ENCODE results near the gene GUCY2D.

GUCY2D gene

GRCh38 chr17:7992924-7993323 lies 9.5 kb upstream of the GUCY2D start:
- no peak for DNase-seq

- no peak for DNase-seq
Measured at GRCh38 chr17:7993972-7994589, 8.3 kb upstream of the GUCY2D start.

GRCh38 chr17:7995724-7996123 lies 6.7 kb upstream of the GUCY2D start:
- DNase-seq = no peak

- peak; percentile 27 for DNase-seq
Measured at GRCh38 chr17:7997186-7997585, 5.2 kb upstream of the GUCY2D start.

GRCh38 chr17:8002721-8003593 lies 542 bp downstream of the GUCY2D start:
- DNase-seq = no peak

- no peak for DNase-seq
Measured at GRCh38 chr17:8003594-8004181, 1.3 kb downstream of the GUCY2D start.

- DNase-seq = no peak
Measured at GRCh38 chr17:8004899-8005298, 2.5 kb downstream of the GUCY2D start.

- DNase-seq = no peak
Measured at GRCh38 chr17:8005357-8005756, 2.9 kb downstream of the GUCY2D start.

- no peak for DNase-seq
Measured at GRCh38 chr17:8005967-8006730, 3.7 kb downstream of the GUCY2D start.

- DNase-seq = no peak
Measured at GRCh38 chr17:8006836-8007680, 4.6 kb downstream of the GUCY2D start.

GRCh38 chr17:8007836-8008235 lies 5.4 kb downstream of the GUCY2D start:
- no peak for DNase-seq

- no peak for DNase-seq
Measured at GRCh38 chr17:8012045-8012580, 9.7 kb downstream of the GUCY2D start.

- DNase-seq = no peak
Measured at GRCh38 chr17:8012996-8013640, 10.7 kb downstream of the GUCY2D start.

- DNase-seq = no peak
Measured at GRCh38 chr17:8013731-8014557, 11.5 kb downstream of the GUCY2D start.

GRCh38 chr17:8014558-8014850 lies 12.1 kb downstream of the GUCY2D start:
- no peak for DNase-seq

- no peak for DNase-seq
Measured at GRCh38 chr17:8015236-8015956, 13.0 kb downstream of the GUCY2D start.

GRCh38 chr17:8015957-8016631 lies 13.7 kb downstream of the GUCY2D start:
- peak; percentile 14 for DNase-seq

- peak; percentile 51 for DNase-seq
Measured at GRCh38 chr17:8016632-8017424, 14.4 kb downstream of the GUCY2D start.

- no peak for DNase-seq
Measured at GRCh38 chr17:8018436-8018835, 16.0 kb downstream of the GUCY2D start.

Data from stimulated activated CD4-positive, alpha-beta T cell treated with anti-CD3 and anti-CD28 coated beads, Interleukin-4, amount 100 ng/mL, for 24 hours (primary cell).